IPS DF 6.9 (cell line): ENCODE measurements around the gene GDPD3.
"Not testable (repeated sequence)": the region's sequence is repeated elsewhere in the genome, so short reads cannot be mapped to it uniquely, and the experiment has no call there.

Experiments used
- DNase-seq: peaks from one replicate; pipeline ENCODE4 v3.0.0-alpha.2; 2013; ENCODE audit warnings: low read depth, low spot score
- H3K27ac ChIP-seq: one replicate; pipeline ENCODE4 v1.5.1; 2013; ENCODE audit warnings: low read length, control low read depth
- H3K27me3 ChIP-seq: 2 replicates; pipeline ENCODE4 v1.6.1; 2013; ENCODE audit warnings: mild to moderate bottlenecking, low read length; ENCODE audit not compliant: control insufficient read depth, insufficient read depth
- H3K36me3 ChIP-seq: 2 replicates; pipeline ENCODE4 v1.6.1; 2013; ENCODE audit warnings: low read length; ENCODE audit not compliant: control insufficient read depth, insufficient read depth
- H3K4me1 ChIP-seq: 2 replicates; pipeline ENCODE4 v1.6.1; 2013; ENCODE audit warnings: low read length; ENCODE audit not compliant: control insufficient read depth, insufficient read depth
- H3K4me3 ChIP-seq: 2 replicates; pipeline ENCODE4 v1.5.1; 2013; ENCODE audit warnings: mild to moderate bottlenecking, low read length
- H3K9me3 ChIP-seq: 2 replicates; pipeline ENCODE4 v1.6.1; 2013; ENCODE audit warnings: low read length, inconsistent platforms; ENCODE audit not compliant: control insufficient read depth, insufficient read depth
- WGBS: extraction: QIAGEN DNeasy Blood & Tissue Kit; methylation state at CpG from one replicate; pipeline ENCODE4 v1.1.7; 2013; ENCODE audit warnings: mixed read lengths, missing lambda C conversion rate; ENCODE audit not compliant: insufficient read length, insufficient coverage; 5-methylcytosine and 5-hydroxymethylcytosine counted together

Gene GDPD3

DNA sequence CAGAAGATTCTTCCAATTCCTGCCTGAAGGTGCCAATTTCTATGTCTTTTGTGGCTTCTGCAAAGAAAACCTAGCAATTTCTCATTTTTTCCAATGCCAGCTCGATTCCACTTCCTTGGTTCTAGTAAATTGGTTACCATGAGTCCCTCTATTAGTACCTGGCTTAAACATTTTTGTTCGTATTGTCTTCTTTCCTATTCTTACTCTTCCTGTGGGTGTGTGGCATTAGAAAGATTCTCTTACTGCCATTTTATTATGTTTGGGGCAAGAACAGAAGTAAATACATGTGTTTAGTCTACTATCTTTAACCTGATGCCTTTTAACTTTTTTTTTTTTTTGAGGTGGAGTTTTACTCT, 30.0 kb upstream of the GDPD3 start:
- no peak overlapping the region for H3K27ac ChIP-seq
- H3K4me1 ChIP-seq = no peaks in the 10 kb centered on the region
- no peak overlapping the region for H3K4me3 ChIP-seq
- no CpG with 5 or more reads among the region's 2 CpGs for WGBS
- H3K27me3 ChIP-seq = no peaks in the 10 kb centered on the region
- no peaks in the 10 kb centered on the region for H3K36me3 ChIP-seq
- DNase-seq = no peak
- no peaks in the 10 kb centered on the region for H3K9me3 ChIP-seq

- no peaks in the 10 kb centered on the region for H3K27me3 ChIP-seq
- no peak overlapping the region for H3K4me3 ChIP-seq
- no peak overlapping the region for H3K27ac ChIP-seq
- H3K9me3 ChIP-seq = no peaks in the 10 kb centered on the region
- no peaks in the 10 kb centered on the region for H3K36me3 ChIP-seq
- WGBS = no CpG with 5 or more reads among the region's 13 CpGs
- no peak for DNase-seq
- no peaks in the 10 kb centered on the region for H3K4me1 ChIP-seq
These were observed 29.5 kb upstream of the GDPD3 start for GRCh38 chr16:30142672-30143346.

DNA sequence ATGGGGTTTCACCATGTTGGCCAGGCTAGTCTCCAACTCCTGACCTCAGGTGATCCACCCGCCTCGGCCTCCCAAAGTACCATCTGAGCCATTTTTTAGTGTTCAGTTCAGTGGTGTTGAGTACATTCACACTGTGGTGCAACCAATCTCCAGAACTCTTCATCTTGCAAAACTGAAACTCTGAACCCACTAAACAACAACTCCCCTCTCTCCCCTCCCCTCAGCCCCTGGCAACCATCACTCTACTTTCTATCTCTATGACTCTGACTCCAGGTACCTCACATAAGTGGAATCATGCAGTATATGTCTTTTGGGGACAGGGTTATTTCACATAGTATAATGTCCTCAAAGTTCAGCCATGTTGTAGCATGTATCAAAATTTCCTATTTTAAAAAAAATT, 28.4 kb upstream of the GDPD3 start:
- H3K27ac ChIP-seq = no peak overlapping the region
- H3K36me3 ChIP-seq = no peaks in the 10 kb centered on the region
- no peak overlapping the region for H3K4me3 ChIP-seq
- H3K4me1 ChIP-seq = no peaks in the 10 kb centered on the region
- no CpG with 5 or more reads among the region's 2 CpGs for WGBS
- H3K27me3 ChIP-seq = no peaks in the 10 kb centered on the region
- DNase-seq = no peak
- no peaks in the 10 kb centered on the region for H3K9me3 ChIP-seq

DNA sequence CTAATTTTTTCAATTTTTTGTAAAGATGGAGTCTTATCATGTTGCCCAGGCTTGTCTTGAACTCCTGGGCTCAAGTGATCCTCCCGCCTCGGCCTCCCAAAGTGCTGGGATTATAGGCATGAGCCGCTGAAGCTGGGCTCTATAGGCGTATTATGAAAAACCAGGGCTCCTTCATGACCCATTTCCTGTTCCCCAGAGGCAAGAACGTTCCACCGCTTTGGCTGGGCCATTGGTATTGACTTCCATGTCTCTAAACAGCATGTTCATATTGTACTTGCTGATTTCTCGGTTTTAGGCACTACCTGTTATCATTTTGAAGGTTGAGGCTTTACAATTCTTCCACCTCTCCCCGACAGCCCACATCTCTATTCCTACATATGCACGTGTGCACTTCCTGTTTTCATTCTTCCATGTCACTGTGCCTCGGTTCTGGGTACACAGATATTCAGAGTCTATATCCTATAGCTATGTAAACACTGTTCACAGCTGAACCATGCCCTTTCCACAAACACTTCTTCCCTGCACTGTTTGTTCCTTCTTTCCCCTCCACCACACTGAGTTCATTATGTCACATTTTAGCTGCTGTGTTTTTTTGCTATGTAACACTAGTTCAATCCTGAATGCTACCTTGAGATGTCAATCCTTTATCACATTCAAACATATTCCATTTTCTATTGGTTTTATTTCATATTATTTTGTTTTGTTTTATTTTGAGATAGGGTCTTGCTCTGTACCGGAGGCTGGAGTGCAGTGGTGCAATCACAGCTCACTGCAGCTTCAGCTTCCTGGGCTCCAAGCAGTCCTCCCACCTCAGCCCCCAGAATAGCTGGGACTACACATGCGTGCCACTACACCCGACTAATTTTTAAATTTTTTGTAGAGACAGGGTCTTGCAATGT, 26.5 kb upstream of the GDPD3 start:
- H3K9me3 ChIP-seq = no peaks in the 10 kb centered on the region
- WGBS = no CpG with 5 or more reads among the region's 13 CpGs
- DNase-seq = no peak
- no peak overlapping the region for H3K4me3 ChIP-seq
- no peak overlapping the region for H3K27ac ChIP-seq
- H3K36me3 ChIP-seq = no peaks in the 10 kb centered on the region
- H3K27me3 ChIP-seq = no peaks in the 10 kb centered on the region
- H3K4me1 ChIP-seq = no peaks in the 10 kb centered on the region

GRCh38 chr16:30137897-30138296, 24.6 kb upstream of the GDPD3 start:
- Histone ChIP-seq H3K36me3 (no peaks in the 10 kb centered on the region), H3K4me3 (no peak overlapping the region), H3K9me3 (no peaks in the 10 kb centered on the region), H3K27me3 (no peaks in the 10 kb centered on the region), H3K27ac (no peak overlapping the region), H3K4me1 (no peaks in the 10 kb centered on the region)
- no CpG with 5 or more reads among the region's 8 CpGs for WGBS
- DNase-seq = no peak

- no peak overlapping the region for H3K27ac ChIP-seq
- no peaks in the 10 kb centered on the region for H3K36me3 ChIP-seq
- no CpG with 5 or more reads among the region's 11 CpGs for WGBS
These were observed 23.8 kb upstream of the GDPD3 start for GRCh38 chr16:30136971-30137605.

GRCh38 chr16:30132591-30132990, 19.3 kb upstream of the GDPD3 start:
- DNase-seq = no peak
- Histone ChIP-seq H3K36me3 (no peaks in the 10 kb centered on the region), H3K9me3 (no peaks in the 10 kb centered on the region), H3K4me1 (no peaks in the 10 kb centered on the region), H3K27me3 (no peaks in the 10 kb centered on the region), H3K4me3 (no peak overlapping the region), H3K27ac (no peak overlapping the region)
- no CpG with 5 or more reads among the region's 3 CpGs for WGBS

More at GRCh38 chr16:30136971-30137605, 23.8 kb upstream of the GDPD3 start:
- Histone ChIP-seq H3K4me3 (no peak overlapping the region), H3K4me1 (no peaks in the 10 kb centered on the region), H3K27me3 (no peaks in the 10 kb centered on the region), H3K9me3 (no peaks in the 10 kb centered on the region)
- no peak for DNase-seq

- DNase-seq = no peak
- Histone ChIP-seq H3K36me3 (no peaks in the 10 kb centered on the region), H3K4me3 (no peak overlapping the region), H3K27ac (no peak overlapping the region), H3K4me1 (no peaks in the 10 kb centered on the region), H3K27me3 (no peaks in the 10 kb centered on the region), H3K9me3 (no peaks in the 10 kb centered on the region)
- no CpG with 5 or more reads among the region's 4 CpGs for WGBS
These were observed 18.6 kb upstream of the GDPD3 start for GRCh38 chr16:30131869-30132475.

GRCh38 chr16:30127993-30128392, 14.7 kb upstream of the GDPD3 start:
- H3K4me3 ChIP-seq = no peak overlapping the region
- no peak for DNase-seq
- no peaks in the 10 kb centered on the region for H3K36me3 ChIP-seq
- WGBS = no CpG with 5 or more reads among the region's 1 CpG
- H3K4me1 ChIP-seq = no peaks in the 10 kb centered on the region
- H3K9me3 ChIP-seq = no peaks in the 10 kb centered on the region
- H3K27me3 ChIP-seq = no peaks in the 10 kb centered on the region
- H3K27ac ChIP-seq = no peak overlapping the region

GRCh38 chr16:30125690-30126089, 12.4 kb upstream of the GDPD3 start:
- H3K4me3 ChIP-seq, H3K36me3 ChIP-seq, H3K4me1 ChIP-seq, H3K27ac ChIP-seq, H3K27me3 ChIP-seq, H3K9me3 ChIP-seq, DNase-seq: not testable (repeated sequence)
- WGBS = no CpG with 5 or more reads among the region's 9 CpGs
